Measurements from ENCODE around the gene TYRO3. TPM values are rescaled to one million over a fixed set of nuclear protein-coding genes. Genes with fewer than 3 reads are reported as not detected.
A peak's percentile ranks its signal among the peaks of the same experiment; 100 is the strongest.

The TYRO3 gene
- total and polyA plus RNA-seq, 11 donors, result 2.5 to 15.4 (median 3.7) TPM

GRCh38 chr15:41557673-41558399, 1.2 kb upstream of the TYRO3 start:
- Histone ChIP-seq H3K27ac (peak overlapping the region in 6 of 12 donors; percentile 18 to 38 (median 32)), H3K9me3 (no peaks in the 10 kb centered on the region), H3K4me3 (peak overlapping the region in 8 of 12 donors; percentile 9 to 94 (median 63)), H3K27me3 (peaks cover 0 to 6% (median 0%) of the 10 kb centered on the region in 9 donors), H3K4me1 (peaks cover 0 to 43% (median 19%) of the 10 kb centered on the region in 12 donors), H3K36me3 (no peaks in the 10 kb centered on the region)
- 12 to 22% (median 14%) methylated on average over 6 to 7 of the region's 7 CpGs for WGBS, 4 donors
- peak; percentile 58 to 83 (median 66) for DNase-seq
- intact Hi-C loops (cut with DNase I), result loop anchor here in 8 of 10 donors (1.0 to 10.0 kb wide), 4 partner anchors 27 to 257 kb away; no protein-coding TSS in a partner anchor
- peak; percentile 64 to 77 (median 71) for ATAC-seq
- TF ChIP-seq CTCF (IDR thresholded peaks at IDR 0.05), result peak; percentile 72 to 90 (median 82)
- TF ChIP-seq POLR2A (IDR thresholded peaks at IDR 0.05), result no peak

GRCh38 chr15:41559239-41559782, 299 bp downstream of the TYRO3 start:
- intact Hi-C loops (cut with DNase I), result loop anchor here in 8 of 10 donors (5.0 to 10.0 kb wide), 3 partner anchors 43 to 255 kb away; no protein-coding TSS in a partner anchor
- Histone ChIP-seq H3K4me1 (peaks cover 0 to 45% (median 19%) of the 10 kb centered on the region in 12 donors), H3K27me3 (peaks cover 0 to 6% (median 0%) of the 10 kb centered on the region in 9 donors), H3K27ac (peak overlapping the region in 3 of 12 donors; percentile 34 to 66 (median 45)), H3K36me3 (no peaks in the 10 kb centered on the region), H3K9me3 (no peaks in the 10 kb centered on the region), H3K4me3 (peak overlapping the region; percentile 48 to 94 (median 62))
- 0 to 2% (median 1%) methylated on average over 28 to 60 of the region's 60 CpGs for WGBS, 4 donors
- DNase-seq (no peak), ATAC-seq (no peak)
- TF ChIP-seq POLR2A (IDR thresholded peaks at IDR 0.05), result no peak
- no peak for TF ChIP-seq CTCF (IDR thresholded peaks at IDR 0.05)

GRCh38 chr15:41560572-41560874, 1.5 kb downstream of the TYRO3 start:
- Histone ChIP-seq H3K4me1 (peaks cover 0 to 41% (median 18%) of the 10 kb centered on the region in 12 donors), H3K9me3 (no peaks in the 10 kb centered on the region), H3K27ac (no peak overlapping the region), H3K4me3 (no peak overlapping the region), H3K36me3 (no peaks in the 10 kb centered on the region), H3K27me3 (peaks cover 0 to 6% (median 0%) of the 10 kb centered on the region in 9 donors)
- intact Hi-C loops (cut with DNase I), result no loop called here
- DNase-seq (no peak), ATAC-seq (no peak)
- 55 to 68% (median 59%) methylated on average over 2 of the region's 2 CpGs for WGBS, 4 donors
- TF ChIP-seq POLR2A (IDR thresholded peaks at IDR 0.05), result no peak
- no peak for TF ChIP-seq CTCF (IDR thresholded peaks at IDR 0.05)

GRCh38 chr15:41561104-41561776, 2.2 kb downstream of the TYRO3 start:
- Histone ChIP-seq H3K9me3 (no peaks in the 10 kb centered on the region), H3K27me3 (peaks cover 0 to 6% (median 0%) of the 10 kb centered on the region in 9 donors), H3K27ac (peak overlapping the region in 2 of 12 donors; percentile 43), H3K36me3 (no peaks in the 10 kb centered on the region), H3K4me1 (peaks cover 0 to 41% (median 18%) of the 10 kb centered on the region in 12 donors), H3K4me3 (peak overlapping the region in 3 of 12 donors; percentile 17 to 18 (median 17))
- intact Hi-C loops (cut with DNase I), result no loop called here
- DNase-seq (no peak), ATAC-seq (no peak)
- 89 to 96% (median 90%) methylated on average over 11 to 16 of the region's 16 CpGs for WGBS, 4 donors
- TF ChIP-seq POLR2A (IDR thresholded peaks at IDR 0.05), result no peak
- TF ChIP-seq CTCF (IDR thresholded peaks at IDR 0.05), result no peak

Measured in heart left ventricle (tissue), 16 donors.